Measurements from ENCODE around the gene PCDHGB5.
"Not testable (repeated sequence)": the region's sequence is repeated elsewhere in the genome, so short reads cannot be mapped to it uniquely, and the experiment has no call there.

Gene PCDHGB5

DNA sequence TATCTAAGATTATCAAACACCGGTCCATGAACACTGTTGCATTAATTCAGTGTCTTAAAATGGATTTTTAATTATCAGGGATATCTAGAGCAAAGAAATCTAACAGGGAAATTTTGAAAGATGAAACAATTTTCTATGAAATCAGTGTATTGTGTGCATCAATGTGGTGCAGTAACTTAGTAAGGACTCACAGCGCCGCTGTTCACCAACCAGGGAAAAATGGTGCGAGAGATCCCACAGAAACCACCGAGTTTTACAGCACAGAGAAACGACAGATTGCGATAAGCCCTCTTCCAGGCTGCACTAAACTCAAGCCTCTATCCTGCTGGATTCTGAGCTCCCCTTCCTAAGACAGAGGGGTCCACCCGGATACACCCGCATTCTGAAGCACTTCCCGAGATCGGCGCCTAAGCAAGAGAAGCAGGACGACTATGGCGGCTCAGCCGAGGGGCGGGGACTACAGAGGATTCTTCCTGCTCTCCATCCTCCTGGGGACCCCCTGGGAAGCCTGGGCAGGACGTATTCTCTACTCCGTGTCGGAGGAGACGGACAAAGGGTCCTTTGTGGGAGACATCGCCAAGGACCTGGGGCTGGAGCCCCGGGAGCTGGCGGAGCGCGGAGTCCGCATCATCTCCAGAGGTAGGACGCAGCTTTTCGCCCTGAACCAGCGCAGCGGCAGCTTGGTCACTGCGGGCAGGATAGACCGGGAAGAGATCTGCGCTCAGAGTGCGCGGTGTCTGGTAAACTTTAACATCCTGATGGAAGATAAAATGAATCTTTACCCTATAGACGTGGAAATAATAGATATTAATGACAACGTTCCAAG, 15.1 kb upstream of the PCDHGB5 start, which contains the start of gene PCDHGA7:
TSS of gene PCDHGA7 (plus strand) at position 274 of the 826 bp plus-strand sequence. CDS start at position 432, 158 bp downstream.
- no peak for DNase-seq

DNA sequence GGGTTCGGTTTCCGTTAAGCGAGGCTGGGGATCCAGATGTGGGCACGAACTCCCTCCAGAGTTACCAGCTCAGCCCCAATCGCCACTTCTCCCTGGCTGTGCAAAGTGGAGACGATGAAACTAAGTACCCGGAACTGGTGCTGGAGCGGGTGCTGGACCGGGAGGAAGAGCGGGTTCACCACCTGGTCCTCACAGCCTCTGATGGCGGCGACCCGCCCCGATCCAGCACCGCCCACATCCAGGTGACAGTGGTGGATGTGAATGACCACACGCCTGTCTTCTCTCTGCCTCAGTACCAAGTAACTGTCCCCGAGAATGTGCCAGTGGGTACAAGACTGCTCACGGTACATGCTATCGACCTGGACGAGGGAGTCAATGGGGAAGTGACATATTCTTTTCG, 14.4 kb upstream of the PCDHGB5 start:
- no peak for DNase-seq

DNA sequence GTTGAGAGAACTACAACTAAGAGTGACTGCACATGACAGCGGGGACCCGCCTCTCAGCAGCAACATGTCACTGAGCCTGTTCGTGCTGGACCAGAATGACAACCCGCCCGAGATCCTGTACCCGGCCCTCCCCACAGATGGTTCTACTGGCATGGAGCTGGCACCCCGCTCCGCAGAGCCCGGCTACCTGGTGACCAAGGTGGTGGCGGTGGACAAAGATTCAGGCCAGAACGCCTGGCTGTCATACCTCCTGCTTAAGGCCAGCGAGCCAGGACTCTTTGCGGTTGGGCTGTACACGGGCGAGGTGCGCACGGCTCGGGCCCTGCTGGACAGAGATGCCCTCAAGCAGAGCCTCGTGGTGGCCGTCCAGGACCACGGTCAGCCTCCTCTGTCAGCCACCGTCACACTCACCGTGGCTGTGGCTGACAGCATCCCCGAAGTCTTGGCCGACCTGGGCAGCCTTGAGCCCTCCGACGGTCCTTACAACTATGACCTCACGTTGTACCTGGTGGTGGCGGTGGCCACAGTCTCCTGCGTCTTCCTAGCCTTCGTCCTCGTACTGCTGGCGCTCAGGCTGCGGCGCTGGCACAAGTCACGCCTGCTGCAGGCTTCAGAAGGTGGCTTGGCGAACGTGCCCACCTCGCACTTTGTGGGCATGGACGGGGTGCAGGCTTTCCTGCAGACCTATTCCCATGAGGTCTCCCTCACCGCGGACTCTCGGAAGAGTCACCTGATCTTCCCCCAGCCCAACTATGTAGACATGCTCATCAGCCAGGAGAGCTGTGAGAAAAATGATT, 13.1 kb upstream of the PCDHGB5 start:
- DNase-seq, result no peak

GRCh38 chr5:141387557-141388311, 10.0 kb upstream of the PCDHGB5 start, which contains the start of gene PCDHGB4:
TSS of gene PCDHGB4 (plus strand) at chr5:141387698. CDS start at chr5:141387885, 187 bp downstream.
- not testable (repeated sequence) for DNase-seq

DNA sequence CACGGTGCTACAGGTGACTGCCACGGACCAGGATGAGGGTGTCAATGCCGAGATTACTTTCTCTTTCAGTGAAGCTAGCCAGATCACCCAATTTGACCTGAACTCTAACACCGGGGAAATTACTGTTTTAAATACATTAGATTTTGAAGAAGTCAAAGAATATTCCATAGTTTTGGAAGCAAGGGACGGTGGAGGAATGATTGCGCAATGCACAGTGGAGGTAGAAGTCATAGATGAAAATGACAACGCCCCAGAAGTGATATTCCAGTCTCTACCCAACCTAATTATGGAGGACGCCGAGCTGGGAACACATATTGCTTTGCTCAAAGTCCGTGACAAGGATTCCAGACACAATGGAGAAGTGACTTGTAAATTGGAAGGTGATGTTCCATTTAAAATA, 9.1 kb upstream of the PCDHGB5 start:
- DNase-seq, result no peak

DNA sequence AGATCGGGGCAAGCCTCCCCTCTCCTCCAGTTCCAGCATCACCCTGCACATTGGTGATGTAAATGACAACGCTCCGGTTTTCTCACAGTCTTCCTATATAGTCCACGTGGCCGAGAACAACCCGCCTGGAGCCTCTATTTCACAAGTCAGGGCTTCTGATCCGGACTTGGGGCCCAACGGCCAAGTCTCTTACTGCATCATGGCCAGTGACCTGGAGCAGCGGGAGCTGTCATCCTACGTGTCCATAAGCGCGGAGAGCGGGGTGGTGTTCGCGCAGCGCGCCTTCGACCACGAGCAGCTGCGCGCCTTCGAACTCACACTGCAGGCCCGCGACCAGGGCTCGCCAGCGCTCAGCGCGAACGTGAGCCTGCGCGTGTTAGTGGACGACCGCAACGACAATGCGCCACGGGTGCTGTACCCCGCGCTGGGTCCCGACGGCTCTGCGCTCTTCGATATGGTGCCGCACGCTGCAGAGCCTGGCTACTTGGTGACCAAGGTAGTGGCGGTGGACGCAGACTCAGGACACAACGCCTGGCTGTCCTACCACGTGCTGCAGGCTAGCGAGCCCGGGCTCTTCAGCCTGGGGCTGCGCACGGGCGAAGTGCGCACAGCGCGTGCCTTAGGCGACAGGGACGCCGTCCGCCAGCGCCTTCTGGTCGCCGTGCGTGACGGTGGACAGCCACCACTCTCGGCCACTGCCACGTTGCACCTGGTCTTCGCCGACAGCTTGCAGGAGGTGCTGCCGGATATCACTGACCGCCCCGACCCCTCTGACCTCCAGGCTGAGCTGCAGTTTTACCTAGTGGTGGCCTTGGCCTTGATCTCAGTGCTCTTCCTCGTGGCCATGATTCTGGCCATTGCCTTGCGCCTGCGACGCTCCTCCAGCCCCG, 8.3 kb upstream of the PCDHGB5 start:
- no peak for DNase-seq

- no peak for DNase-seq
These were observed 5.1 kb upstream of the PCDHGB5 start, which contains the start of gene PCDHGA8 for GRCh38 chr5:141392429-141393198. TSS of gene PCDHGA8 (plus strand) at chr5:141392633. CDS start at chr5:141392814, 181 bp downstream.

GRCh38 chr5:141393267-141393666, 4.5 kb upstream of the PCDHGB5 start:
- no peak for DNase-seq

- not testable (repeated sequence) for DNase-seq
These were observed 3.2 kb upstream of the PCDHGB5 start for GRCh38 chr5:141394401-141395187.

- DNase-seq, result no peak
These were observed 861 bp downstream of the PCDHGB5 start for GRCh38 chr5:141398608-141399007.

- DNase-seq, result no peak
These were observed 2.0 kb downstream of the PCDHGB5 start for GRCh38 chr5:141399555-141400258.

- no peak for DNase-seq
These were observed 5.0 kb downstream of the PCDHGB5 start, which contains the start of gene PCDHGA9 for GRCh38 chr5:141402553-141403243. TSS of gene PCDHGA9 (plus strand) at chr5:141402778. CDS start at chr5:141402953, 175 bp downstream.

- DNase-seq, result no peak
These were observed 5.6 kb downstream of the PCDHGB5 start for GRCh38 chr5:141403387-141403786.

- not testable (repeated sequence) for DNase-seq
These were observed 10.2 kb downstream of the PCDHGB5 start, which contains the start of gene PCDHGB6 for GRCh38 chr5:141407790-141408505. TSS of gene PCDHGB6 (plus strand) at chr5:141408021. CDS start at chr5:141408203, 182 bp downstream.

DNA sequence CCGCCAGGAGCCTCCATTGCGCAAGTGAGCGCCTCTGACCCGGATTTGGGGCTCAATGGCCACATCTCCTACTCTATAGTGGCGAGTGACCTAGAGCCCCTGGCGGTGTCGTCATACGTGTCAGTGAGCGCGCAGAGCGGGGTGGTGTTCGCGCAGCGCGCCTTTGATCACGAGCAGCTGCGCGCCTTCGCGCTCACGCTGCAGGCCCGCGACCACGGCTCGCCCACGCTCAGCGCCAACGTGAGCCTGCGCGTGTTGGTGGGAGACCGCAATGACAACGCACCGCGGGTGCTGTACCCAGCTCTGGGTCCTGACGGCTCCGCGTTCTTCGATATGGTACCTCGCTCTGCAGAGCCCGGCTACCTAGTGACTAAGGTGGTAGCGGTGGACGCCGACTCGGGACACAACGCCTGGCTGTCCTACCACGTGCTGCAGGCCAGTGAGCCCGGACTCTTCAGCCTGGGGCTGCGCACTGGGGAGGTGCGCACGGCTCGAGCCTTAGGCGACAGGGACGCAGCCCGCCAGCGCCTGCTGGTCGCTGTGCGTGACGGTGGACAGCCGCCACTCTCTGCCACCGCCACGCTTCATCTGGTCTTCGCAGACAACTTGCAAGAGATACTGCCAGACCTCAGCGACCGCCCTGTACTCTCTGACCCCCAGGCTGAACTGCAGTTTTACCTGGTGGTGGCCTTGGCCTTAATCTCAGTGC, 12.0 kb downstream of the PCDHGB5 start:
- no peak for DNase-seq

DNA sequence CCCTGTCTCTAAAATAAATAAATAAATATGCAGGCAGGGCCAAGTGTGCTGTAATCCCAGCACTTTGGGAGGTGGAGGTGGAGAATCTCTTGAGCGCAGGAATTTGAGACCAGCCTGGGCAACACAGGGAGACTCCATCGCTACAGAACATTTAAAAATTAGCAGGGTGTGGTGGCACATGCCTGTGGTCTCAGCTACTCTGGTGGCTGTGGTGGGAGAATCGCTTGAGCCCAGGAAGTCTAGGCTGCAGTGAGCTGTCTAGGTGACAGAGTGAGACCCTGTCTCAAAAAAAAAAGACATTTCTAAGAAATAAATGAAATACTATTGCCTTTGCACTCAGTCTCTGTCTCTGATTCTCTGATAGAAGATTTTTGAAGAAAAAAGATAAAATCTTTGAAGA, 13.8 kb downstream of the PCDHGB5 start:
- no peak for DNase-seq

DNA sequence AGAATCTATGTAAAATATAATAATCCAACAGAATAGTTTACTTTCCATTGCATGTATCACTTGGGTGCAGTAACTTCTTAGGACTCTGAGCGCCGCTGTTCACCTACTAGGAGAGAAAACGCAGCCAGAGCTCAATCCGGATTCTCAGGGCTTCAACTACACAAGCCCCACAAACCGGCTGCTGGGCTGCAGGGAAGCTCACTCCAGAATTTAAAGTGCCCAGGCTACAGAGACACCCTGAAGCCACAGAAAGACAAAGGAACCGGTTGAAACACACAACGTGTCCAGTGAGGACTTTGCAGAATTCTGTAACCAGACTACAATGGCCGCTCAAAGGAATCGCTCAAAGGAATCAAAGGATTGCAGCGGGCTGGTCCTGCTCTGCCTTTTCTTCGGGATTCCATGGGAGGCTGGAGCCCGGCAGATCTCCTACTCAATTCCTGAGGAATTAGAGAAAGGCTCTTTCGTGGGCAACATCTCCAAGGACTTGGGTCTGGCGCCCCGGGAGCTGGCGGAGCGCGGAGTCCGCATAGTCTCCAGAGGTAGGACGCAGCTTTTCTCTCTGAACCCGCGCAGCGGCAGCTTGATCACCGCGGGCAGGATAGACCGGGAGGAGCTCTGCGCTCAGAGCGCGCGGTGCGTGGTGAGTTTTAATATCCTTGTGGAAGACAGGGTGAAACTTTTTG, 15.2 kb downstream of the PCDHGB5 start, which contains the start of gene PCDHGA10:
TSS of gene PCDHGA10 (plus strand) at position 134 of the 686 bp plus-strand sequence. CDS start at position 323, 189 bp downstream.
- DNase-seq, result no peak

All from NCI-H1105 treated with DMSO at 0.1 percent for 48 hours (cell line).